ENCODE data around the gene KCTD20.

The KCTD20 gene

DNA sequence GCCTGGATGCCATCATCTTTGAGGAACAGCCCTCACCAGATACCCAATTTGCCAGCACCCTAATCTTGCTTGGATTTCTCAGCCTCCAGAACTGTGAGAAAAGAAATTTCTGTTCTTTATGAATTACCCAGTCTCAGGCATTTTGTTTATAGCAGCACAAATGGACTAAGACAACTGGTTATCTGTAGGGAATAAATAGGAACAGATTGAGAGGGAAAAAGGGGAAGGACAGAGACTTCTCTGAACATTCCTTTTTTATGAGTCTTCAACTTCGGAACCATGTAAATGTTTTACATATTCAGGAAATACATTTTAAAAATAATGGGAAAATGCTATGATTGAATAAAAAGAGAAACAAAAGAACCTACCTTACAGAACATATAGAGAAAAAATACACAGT is 20.9 kb downstream of the KCTD20 start:
- Histone ChIP-seq H3K36me3 (ENCODE audit: insufficient read depth, low read length) (no peaks in the 10 kb centered on the region), H2AFZ (ENCODE audit: low read length) (no peak overlapping the region), H3K79me2 (ENCODE audit: insufficient read depth, low read length) (peaks cover 86% of the 10 kb centered on the region), H3K27me3 (ENCODE audit: insufficient read depth, low read length, poor library complexity, severe bottlenecking) (no peaks in the 10 kb centered on the region), H3K4me3 (ENCODE audit: low read length, poor library complexity, severe bottlenecking) (no peak overlapping the region), H3K9me2 (replicated peaks; ENCODE audit: low read depth, low read length) (no peaks in the 10 kb centered on the region), H3F3A (ENCODE audit: low read depth) (no peaks in the 10 kb centered on the region), H3K9me3 (ENCODE audit: insufficient read depth, low read depth, low read length) (no peaks in the 10 kb centered on the region), H3K4me2 (ENCODE audit: low read depth, low read length, poor library complexity, severe bottlenecking) (no peak overlapping the region), H3K4me1 (ENCODE audit: insufficient read depth, low read length, poor library complexity, severe bottlenecking) (no peaks in the 10 kb centered on the region), H3K9ac (ENCODE audit: low read depth, low read length, poor library complexity, severe bottlenecking) (no peak overlapping the region), H4K20me1 (ENCODE audit: insufficient read depth, low read length, poor library complexity, severe bottlenecking) (peaks cover 33% of the 10 kb centered on the region)
- TF ChIP-seq, protein P1, sequence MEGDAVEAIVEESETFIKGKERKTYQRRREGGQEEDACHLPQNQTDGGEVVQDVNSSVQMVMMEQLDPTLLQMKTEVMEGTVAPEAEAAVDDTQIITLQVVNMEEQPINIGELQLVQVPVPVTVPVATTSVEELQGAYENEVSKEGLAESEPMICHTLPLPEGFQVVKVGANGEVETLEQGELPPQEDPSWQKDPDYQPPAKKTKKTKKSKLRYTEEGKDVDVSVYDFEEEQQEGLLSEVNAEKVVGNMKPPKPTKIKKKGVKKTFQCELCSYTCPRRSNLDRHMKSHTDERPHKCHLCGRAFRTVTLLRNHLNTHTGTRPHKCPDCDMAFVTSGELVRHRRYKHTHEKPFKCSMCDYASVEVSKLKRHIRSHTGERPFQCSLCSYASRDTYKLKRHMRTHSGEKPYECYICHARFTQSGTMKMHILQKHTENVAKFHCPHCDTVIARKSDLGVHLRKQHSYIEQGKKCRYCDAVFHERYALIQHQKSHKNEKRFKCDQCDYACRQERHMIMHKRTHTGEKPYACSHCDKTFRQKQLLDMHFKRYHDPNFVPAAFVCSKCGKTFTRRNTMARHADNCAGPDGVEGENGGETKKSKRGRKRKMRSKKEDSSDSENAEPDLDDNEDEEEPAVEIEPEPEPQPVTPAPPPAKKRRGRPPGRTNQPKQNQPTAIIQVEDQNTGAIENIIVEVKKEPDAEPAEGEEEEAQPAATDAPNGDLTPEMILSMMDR (conservative IDR thresholded peaks at IDR 0.05; ENCODE audit: low read length), result no peak
- TF ChIP-seq EZH2phosphoT487 (IDR thresholded peaks at IDR 0.05; ENCODE audit: borderline replicate concordance), result no peak

DNA sequence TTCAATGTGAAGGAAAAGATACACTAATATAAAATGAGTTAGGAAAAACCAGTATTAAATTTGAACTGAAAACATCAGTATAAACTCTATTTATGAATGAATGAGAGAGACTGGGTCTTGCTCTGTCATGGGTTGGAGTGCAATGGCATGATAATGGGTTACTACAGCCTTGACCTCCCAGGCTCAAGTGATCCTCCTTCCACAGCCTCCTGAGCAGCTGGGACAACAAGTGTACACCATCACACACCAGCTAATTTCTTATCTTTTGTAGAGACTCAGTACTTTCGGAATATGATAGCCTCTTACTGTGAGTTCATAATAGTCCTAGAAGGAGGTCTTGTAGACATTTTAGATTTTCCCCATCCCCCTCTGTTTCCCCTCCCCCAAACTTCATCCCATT is 21.4 kb downstream of the KCTD20 start:
- H3K4me2 ChIP-seq (ENCODE audit: low read depth, low read length, poor library complexity, severe bottlenecking), result no peak overlapping the region
- no peak overlapping the region for H2AFZ ChIP-seq (ENCODE audit: low read length)
- H3K4me1 ChIP-seq (ENCODE audit: insufficient read depth, low read length, poor library complexity, severe bottlenecking), result peaks cover 4% of the 10 kb centered on the region

DNA sequence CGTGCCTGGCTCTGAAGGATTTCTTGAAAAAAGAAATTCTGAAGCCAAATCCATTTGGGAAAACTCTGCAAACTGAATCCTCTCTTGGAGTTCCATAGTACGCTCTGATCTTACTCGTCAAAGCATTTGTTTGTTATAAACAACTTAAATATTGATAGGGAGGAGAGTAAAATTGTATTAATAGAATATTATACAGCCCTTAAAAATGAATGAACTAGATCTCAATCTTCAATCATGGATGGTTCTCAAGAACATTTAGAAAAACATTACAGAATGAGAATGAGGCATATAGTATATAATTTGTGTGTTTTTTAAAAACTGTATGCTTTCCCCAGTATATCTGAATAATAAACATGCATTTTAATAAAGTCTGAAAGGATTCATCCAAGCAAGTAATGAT is 24.8 kb downstream of the KCTD20 start:
- TF ChIP-seq, protein P1 (conservative IDR thresholded peaks at IDR 0.05; ENCODE audit: low read length), result no peak
- no peak for TF ChIP-seq EZH2phosphoT487 (IDR thresholded peaks at IDR 0.05; ENCODE audit: borderline replicate concordance)
- peaks cover 65% of the 10 kb centered on the region for H3K79me2 ChIP-seq (ENCODE audit: insufficient read depth, low read length)
- no peak overlapping the region for H2AFZ ChIP-seq (ENCODE audit: low read length)
- no peaks in the 10 kb centered on the region for H3K9me2 ChIP-seq (replicated peaks; ENCODE audit: low read depth, low read length)
- no peak overlapping the region for H3K4me3 ChIP-seq (ENCODE audit: low read length, poor library complexity, severe bottlenecking)
- H3K27me3 ChIP-seq (ENCODE audit: insufficient read depth, low read length, poor library complexity, severe bottlenecking), result no peaks in the 10 kb centered on the region
- H3F3A ChIP-seq (ENCODE audit: low read depth), result no peaks in the 10 kb centered on the region
- no peaks in the 10 kb centered on the region for H3K9me3 ChIP-seq (ENCODE audit: insufficient read depth, low read depth, low read length)
- peaks cover 19% of the 10 kb centered on the region; the same call in 1 of the 2 replicates for H3K36me3 ChIP-seq (ENCODE audit: insufficient read depth, low read length)
- H3K4me2 ChIP-seq (ENCODE audit: low read depth, low read length, poor library complexity, severe bottlenecking), result no peak overlapping the region
- H3K4me1 ChIP-seq (ENCODE audit: insufficient read depth, low read length, poor library complexity, severe bottlenecking), result peaks cover 5% of the 10 kb centered on the region
- H3K9ac ChIP-seq (ENCODE audit: low read depth, low read length, poor library complexity, severe bottlenecking), result no peak overlapping the region
- peaks cover 22% of the 10 kb centered on the region for H4K20me1 ChIP-seq (ENCODE audit: insufficient read depth, low read length, poor library complexity, severe bottlenecking)

More for the DNA sequence above, 21.4 kb downstream of the KCTD20 start:
- no peaks in the 10 kb centered on the region for H3F3A ChIP-seq (ENCODE audit: low read depth)
- no peak for TF ChIP-seq EZH2phosphoT487 (IDR thresholded peaks at IDR 0.05; ENCODE audit: borderline replicate concordance)
- TF ChIP-seq, protein P1 (conservative IDR thresholded peaks at IDR 0.05; ENCODE audit: low read length), result no peak
- no peaks in the 10 kb centered on the region for H3K27me3 ChIP-seq (ENCODE audit: insufficient read depth, low read length, poor library complexity, severe bottlenecking)
- H3K9me2 ChIP-seq (replicated peaks; ENCODE audit: low read depth, low read length), result no peaks in the 10 kb centered on the region
- H4K20me1 ChIP-seq (ENCODE audit: insufficient read depth, low read length, poor library complexity, severe bottlenecking), result peaks cover 38% of the 10 kb centered on the region
- no peaks in the 10 kb centered on the region for H3K36me3 ChIP-seq (ENCODE audit: insufficient read depth, low read length)
- no peak overlapping the region for H3K9ac ChIP-seq (ENCODE audit: low read depth, low read length, poor library complexity, severe bottlenecking)
- no peak overlapping the region for H3K4me3 ChIP-seq (ENCODE audit: low read length, poor library complexity, severe bottlenecking)
- H3K9me3 ChIP-seq (ENCODE audit: insufficient read depth, low read depth, low read length), result no peaks in the 10 kb centered on the region
- peaks cover 86% of the 10 kb centered on the region for H3K79me2 ChIP-seq (ENCODE audit: insufficient read depth, low read length)
